Measurements from ENCODE around the gene SEC14L3.
"Not testable (repeated sequence)": the region's sequence is repeated elsewhere in the genome, so short reads cannot be mapped to it uniquely, and the experiment has no call there.

The SEC14L3 gene

DNA sequence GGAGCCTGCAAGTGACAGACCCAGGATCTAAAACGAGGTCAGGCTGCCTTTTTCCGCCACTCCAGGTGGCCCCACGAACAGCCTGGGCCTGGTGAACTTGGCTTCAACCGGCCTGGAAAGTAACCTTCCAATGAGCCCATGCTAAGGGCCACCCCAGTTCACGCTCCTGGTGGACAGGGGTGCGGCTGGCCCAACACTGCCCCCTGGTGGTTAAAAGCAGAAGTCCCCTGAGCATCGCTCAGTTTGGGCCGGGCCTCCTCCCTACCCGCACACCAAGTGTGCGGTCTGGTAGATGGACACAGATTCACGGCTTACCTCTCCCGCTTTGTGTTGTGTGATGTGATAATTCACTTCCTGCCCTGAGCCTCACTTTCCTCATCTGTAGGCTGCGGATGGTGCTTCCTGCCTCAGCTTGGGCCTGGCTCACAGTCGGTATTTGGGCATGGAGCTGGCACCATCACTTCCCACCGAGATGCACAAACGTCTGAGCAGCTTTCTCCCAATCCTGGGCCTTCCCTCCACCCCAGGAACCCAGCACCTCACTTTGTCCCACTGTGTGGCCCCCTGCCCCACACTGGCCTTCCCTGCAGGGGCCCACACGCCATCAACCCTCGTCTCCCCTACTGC lies 13.7 kb upstream of the SEC14L3 start:
- DNase-seq: no peak

DNA sequence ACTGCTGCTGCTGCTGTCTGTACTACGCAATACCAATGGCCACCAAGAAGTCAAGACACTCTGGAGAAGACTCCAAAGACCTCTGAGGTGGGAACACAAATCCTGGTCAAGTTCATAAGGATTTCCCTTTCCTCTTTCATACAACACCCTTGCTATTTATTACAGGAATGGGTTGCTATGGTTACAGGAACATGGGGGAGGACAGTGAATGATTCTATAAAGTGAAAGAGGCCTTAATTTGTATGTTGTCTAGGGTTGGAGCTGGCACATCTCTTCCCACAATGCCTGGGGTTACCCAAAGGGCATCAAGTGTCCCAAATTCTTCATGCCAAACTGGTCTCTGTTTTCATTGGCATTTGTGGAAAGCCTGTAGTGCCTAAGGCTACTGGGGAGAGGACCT lies 11.4 kb upstream of the SEC14L3 start:
- DNase-seq: no peak

DNA sequence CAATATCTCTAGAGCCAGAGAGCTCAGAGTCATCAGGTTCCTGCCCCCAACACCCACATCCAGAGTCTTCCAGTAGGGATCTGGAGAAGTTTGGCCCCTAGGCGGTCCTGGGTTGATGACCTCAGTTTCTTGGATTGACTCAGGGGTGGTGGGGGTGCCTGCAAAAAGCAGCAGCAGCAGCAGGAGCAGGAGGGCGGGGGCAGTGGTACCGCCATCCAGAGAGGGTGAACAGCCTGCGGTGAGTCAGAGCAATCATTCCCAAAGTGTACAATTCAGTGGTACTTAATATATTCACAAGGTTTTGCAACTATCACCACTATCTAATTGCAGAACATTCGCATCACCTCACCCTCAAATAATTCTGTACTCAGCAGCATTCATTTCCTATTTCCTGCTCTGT lies 9.9 kb upstream of the SEC14L3 start:
- no peak for DNase-seq

DNA sequence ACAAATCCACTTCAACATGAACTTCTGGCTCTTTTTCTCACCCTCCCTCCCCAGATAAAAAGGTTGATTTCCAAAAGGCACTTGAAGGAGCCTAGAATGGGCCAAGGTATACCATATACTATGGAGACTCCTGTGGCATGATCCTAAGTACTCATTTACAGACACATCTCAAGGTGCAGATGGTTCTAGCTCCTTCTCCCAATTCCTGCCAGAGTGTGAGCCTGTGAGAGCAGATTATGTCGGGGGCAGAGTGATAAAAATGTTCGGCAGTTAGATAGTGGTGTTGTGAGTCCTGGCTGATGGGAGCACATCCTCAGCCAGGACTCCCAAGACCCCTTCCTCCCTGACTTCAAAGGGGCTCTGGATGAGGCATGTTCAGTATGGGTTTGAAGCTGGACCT lies 8.2 kb upstream of the SEC14L3 start:
- DNase-seq: no peak

DNA sequence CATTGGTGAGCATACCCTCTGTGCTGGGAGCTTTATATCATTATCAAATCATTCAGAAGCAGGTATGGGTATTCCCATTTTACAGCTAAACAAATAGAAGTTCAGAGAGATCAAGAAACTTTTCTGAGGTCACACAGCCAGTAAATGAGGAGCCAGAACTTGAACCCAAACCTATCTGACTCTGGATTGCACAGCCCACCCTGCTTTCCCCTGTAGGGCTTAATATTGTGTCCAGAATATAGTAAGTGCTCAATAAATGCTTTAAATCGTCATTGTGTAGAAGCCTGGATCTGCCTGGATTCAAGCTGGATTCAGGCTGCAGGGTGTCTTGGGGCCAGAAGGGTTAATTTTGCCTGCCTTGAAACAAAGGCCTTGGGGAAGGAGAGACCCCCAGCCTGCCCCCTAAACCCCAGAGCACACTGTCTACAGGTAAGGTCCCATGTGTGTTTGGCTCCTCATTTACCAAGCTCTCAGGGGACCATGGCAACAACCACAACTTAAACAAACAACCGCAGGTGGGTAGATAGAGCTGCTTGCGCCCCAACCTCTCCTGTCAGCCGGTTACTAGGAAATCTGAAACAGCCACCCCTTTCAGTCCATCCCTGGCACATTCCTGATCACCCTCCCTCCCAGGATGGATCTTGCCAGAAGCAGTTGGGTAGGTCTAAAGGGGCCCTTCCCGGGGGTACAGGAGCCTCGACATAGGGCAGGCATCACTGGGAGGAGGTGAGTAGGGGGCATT lies 3.0 kb upstream of the SEC14L3 start:
- peak; percentile 34 for DNase-seq

DNA sequence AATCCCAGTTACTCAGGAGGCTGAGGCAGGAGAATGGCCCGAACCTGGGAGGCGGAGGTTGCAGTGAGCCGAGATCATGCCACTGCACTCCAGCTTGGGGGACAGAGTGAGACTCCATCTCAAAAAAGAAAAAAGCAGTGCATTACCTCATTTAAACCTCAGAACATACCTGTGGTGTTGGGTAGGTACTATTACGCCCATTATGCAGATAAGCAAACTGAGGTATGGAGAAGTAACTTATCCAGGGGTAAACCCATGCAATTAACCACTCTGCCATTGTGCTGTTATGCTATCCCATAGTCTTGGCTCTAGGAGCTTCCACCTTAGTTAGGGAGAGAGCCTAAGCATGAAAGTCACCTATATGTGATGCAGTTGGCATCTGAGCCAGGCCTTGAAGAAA lies 2.3 kb upstream of the SEC14L3 start:
- no peak for DNase-seq

DNA sequence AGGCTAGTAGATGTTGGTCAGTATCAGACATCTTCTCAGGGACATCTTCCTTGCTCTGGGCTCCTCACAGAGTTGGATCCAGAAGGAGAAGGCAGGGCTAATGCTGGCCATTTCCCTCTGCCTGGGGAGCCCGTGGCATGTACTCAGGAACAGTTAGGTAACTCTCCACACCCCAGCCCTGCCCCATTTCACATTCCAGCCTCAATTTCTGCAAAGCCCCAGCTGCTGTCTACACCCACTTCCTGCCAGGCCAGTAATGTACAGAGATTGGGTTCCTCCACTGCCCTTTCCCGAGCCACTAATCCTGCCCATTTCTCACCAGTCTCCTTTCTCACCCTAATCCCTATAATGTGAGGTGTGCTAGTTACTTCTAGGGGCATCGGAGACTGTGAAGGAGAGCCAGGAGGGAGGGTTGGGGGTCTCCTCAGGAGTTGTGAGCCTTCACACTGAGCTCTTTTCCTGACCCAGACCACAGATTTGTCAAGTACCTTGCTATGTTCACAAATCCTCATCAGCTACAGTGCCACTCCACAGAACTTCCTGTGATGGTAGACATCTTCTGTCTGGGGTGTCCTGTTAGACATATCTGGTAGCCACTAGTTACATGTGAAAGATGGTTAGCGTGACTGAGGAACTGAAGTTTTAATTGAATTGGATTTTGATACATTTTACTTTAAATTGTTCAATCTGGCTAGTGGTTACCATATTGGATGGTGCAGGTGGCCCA lies 1.3 kb upstream of the SEC14L3 start:
- no peak for DNase-seq

DNA sequence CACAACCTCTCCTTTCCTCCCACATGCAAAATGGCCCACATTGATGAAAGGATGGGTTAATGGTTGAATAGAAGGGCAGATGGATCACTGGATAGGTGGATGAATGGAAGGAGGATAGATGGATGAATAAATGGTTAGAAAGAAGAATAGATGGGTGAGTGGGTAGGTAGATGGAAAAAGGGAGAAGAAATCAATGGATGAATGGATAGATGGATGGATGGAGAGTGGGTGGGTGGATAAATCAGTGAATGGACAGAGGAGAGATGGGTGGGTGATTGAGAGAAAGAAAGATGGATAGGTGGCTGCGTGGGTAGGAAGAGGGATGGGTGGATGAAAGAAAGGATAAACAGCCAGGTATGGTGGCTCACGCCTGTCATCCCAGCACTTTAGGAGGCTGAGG lies 1.2 kb downstream of the SEC14L3 start:
- DNase-seq: no peak

DNA sequence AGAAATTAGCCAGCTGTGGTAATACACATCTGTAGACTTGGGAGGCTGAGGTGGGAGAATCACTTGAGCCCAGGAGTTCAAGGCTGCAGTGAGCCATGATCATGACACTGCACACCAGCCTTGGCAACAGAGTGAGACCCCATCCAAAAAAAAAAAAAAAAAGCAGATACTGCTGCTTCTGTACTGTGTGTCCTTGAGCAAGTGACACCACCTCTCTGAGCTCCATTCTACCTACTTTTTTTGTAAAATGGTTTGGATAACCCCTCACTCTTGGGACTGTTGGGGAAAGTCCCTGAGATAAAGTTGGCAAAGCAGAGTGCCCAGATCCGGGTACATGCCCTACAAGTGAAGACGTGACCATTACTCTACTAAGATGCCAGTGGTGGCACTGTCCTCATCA lies 2.7 kb downstream of the SEC14L3 start:
- no peak for DNase-seq

DNA sequence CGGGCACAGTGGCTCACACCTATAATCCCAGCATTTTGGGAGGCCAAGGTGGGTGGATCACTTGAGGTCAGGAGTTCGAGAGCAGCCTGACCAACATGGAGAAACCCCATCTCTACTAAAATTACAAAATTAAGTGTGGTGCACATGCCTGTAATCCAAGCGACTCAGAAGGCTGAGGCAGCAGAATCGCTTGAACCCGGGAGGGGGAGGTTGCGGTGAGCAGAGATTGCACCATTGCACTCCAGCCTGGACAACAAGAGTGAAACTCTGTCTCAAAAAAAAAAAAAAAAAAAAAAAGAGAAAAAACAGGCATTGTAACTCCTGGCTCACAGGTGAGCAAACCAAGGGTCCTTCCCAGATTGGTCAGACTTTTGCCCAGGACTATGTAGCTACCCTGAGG lies 11.3 kb downstream of the SEC14L3 start:
- DNase-seq: not testable (repeated sequence)

DNA sequence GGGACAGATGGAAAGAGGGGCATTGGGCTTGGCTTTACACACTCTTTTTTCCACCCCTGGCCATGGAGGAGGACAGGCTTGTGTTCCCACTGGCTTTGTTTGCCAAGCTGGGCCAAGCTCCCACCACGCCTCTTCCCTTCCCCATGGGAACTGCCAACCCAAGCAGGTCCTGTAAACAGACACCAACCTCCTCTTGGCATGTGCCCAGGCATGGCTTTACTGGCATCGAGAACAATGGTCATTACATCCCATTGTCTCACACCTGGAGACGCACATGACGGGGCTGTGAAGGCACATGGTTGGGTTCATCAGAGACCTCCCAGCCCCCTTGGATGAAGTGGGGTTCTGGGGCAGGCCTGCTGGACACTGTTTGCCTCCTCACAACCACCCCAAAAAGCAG lies 11.7 kb downstream of the SEC14L3 start:
- DNase-seq: no peak

DNA sequence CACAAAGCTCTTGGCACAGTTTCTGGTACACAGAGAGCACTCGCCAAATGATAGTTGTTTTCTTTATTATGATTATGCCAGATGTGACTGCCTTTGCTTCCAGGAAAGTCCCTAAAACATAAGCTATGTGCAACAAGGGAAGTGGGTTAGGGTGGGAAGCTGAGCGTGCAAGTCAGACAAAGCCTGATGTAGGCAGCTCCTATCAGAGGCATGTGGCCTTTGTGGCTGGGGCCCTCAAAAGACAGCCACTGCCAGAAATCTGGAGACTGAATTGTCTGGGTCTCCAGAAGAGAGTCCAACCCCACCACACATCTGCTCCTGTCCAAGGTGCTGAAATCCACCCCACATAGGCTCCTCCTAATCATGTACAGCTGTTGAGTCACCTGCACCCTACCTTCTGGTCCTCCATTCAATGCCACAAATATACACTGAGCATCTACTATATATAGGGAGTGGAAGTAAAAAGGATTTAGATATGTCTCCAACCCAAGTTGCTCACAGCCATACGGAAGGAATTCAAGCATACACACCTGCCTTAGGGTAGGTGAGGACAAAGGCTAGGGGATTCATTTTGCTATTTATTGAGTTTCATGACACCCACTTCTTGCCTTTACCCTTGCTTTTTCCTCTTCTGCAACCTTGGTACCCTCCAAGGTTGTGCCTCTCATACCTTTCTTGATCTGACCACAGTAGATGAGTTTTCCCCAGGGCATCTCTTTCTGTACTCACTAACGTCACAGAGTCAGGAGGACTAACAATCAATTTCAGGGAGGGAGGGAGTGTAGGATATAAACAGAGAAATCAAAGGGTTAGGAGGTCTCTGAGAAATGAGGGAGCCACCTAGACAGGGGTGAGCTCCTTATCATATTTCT lies 12.4 kb downstream of the SEC14L3 start:
- DNase-seq: no peak

DNA sequence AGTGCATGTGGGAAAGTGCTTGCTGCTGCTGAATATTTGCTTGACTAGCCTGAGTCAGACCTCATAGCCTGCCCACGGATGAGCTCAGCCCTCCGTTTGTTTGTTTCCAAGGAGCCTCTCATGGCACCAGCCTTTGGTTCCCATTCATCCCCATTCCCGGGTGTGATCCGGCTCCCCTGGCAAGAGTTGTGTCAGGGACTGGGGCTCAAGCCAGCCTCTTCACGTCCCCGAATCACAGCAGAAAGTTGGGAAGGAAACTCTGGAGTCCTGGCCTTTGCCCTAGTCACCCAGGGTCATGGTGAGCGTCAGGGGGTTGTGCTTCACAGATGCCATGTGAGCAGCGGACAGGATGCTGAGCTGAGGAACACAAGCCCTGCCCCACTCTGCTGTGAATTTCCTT lies 13.8 kb downstream of the SEC14L3 start:
- DNase-seq: no peak

DNA sequence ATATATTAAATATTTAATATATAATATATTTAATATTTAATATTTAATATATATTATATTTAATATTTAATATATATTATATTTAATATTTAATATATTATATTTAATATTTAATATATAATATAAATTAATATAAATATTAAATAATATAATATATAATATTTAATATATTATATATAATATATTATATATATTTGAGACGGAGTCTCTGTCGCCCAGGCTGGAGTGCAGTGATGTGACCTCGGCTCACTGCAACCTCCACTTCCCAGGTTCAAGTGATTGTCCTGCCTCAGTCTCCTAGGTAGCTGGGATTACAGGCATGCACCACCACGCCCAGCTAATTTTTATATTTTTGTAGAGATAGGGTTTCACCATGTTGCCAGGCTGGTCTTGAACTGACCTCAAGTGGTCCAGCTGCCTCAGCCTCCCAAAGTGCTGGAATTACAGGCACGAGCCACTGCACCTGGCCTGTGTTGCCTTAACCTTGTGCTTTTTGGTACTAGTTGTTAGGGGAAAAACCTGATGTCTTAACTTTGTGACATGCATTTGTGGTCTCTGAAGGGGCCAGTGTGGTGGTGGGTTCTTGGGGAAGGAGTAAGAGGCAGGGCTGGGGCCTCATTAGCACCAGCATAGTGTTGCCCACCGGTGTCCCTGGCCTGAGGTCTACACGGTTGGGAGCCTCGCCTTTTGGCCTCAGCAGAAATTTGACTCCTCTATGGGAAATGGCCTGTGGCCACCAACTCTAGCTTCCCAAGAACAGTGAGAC lies 16.6 kb downstream of the SEC14L3 start:
- no peak for DNase-seq

DNA sequence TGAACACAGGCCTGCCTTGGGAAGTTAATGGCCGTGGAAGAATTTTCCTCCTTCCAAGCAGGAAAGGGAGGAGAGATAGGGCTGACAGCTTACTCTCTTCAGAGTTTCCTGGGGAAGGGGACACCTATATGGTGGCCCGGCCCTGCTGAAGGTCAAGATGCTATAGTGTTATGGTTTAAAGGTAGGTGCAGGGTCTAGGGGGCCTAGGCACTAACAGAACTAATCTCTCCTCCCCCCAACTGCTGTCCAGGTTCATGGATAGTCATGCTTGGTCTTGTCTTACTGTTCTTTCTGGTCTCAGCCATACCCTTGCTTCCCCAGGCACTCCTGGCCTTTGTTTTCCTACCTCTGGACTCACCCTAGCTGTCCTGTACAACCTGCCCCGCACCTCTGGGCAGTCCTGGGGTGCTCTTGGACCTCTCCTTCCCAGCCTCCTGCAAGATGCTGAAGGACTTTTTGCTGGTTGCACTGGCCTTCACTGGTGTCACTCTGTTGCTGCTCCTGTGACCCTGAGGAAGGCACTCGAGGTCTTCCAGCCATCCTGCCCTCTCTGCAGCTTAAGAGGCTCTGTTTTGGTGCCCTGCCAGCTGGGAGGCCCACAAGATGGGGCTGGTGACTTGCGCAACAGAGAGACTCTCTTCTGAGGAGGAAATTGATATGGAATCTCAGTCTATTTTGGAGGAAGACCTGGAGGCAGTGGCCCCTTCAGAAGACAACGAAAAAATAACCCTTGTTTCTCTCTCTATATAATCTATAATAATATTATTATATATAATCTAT lies 17.9 kb downstream of the SEC14L3 start:
- no peak for DNase-seq

DNA sequence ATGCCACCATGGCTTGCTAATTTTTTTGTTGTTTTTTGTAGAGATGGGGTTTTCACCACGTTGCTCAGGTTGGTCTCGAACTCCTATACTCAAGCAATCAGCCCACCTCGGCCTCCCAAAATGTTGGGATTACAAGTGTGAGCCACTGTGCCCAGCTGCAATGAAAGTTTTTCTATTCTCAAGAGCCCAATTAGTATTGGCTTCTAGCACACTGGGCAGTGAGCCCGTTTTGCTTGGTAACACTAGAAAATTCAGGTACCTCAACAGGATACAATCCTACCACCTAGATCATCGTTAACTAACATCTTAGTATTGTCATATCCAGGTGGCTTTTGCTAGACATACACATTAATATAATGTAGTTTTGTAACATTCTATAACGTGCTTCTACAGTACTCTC lies 19.0 kb downstream of the SEC14L3 start:
- DNase-seq: no peak

DNA sequence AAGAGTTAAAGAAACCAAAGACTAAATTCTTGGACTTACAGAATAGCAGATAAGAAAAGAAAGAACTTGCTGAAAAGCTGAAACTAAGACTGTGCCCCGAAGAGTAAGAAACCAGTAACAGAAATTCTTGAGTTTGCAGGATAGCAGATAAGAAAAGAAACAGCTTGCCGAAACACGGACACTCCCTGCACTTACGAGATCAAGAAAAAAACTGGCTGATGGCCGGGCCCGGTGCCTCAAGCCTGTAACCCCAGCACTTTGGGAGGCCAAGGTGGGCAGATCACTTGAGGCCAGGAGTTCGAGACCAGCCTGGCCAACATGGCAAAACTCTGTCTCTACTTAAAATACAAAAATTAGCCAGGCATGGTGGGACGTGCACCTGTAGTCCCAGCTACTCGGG lies 20.3 kb downstream of the SEC14L3 start:
- DNase-seq: not testable (repeated sequence)

DNA sequence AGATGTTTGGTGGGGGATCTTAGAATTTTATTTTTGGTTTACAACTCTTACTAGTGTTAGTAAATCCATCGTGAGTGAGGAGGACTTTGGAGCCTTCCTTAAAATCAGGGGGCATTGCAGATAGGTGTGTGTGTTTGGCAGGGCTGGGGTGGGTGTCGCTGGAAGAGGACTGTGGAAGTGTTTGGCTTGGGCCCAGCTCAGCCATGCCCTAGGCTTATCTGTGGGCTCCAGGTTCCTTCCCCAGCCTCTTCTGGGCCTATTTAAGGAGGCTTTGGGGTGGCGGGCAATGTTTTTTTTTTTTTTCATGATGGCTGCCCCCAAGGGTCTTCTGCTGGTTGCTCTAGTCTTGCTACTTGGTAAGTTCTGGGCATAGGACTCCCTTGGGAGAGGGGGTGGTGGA lies 24.2 kb downstream of the SEC14L3 start:
- no peak for DNase-seq

DNA sequence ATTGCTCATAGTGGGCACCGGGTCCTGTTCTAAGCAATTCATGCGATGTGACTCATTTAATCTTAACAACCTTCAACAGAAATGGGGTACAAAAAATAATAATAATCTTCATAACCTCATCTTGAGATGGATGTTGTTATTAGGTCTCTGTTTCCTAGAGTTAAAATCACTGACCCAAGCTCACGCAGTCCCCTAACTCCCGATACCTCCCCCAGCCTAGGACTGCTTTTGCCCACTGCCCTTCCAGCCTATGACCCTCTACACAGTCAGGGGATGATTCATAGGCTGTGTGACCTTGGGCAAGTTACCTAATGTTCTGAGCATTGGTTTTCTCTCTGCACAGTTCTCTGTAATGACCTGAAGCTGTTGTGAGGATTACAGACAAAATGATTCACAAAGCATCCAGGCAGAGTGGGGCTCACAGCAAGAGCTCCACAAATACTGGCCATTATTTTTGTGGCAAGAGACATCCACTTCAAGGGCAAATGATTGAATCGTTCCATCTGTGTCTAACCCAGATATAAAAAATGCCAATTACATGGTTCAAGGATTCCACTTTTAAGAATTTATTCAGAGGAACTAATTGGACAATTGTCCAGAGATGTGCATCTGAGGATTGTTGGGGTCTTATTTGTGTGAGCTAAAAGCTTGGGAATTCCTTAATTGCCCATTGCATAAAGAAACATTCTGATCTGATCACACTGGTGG lies 26.2 kb downstream of the SEC14L3 start:
- DNase-seq: no peak

DNA sequence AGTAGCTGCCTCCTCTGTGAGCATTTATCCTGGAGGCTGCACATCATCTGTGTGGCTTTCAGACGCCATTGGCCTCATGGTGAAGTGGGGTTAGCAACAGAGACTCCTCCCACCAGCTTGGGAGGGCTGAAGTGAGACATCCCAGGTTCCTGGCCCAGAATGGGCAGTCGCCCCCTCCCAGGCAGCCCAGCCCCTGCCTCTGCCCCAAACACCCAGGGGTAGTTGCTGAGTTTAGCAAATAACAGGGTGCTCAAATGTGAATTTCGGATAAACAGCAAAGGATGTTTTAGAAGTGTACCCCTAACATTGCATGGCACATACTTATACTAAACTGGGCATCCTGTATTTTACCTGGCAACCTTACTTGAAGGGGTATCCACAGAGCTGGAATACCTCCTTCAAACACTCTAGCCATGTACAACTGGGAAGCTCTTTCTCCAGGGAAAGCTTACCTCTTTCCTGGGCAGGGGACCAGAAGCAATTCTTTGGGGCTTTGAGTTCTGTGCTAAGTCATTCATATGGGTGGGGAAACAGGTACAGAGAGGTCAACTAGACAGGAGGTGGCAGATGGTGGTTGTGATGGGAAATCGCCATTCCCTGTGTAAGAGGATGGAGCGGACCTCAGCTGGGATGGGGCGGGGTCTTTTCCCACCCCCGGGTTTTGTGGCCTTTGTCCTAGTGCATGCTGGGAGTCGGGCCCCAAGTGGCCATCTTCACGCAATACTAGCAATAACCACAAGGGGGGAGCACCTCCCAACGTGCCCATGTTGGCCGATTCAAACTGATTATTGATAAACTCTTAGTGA lies 27.0 kb downstream of the SEC14L3 start:
- DNase-seq: peak; percentile 19

Measured in NCI-H510A (cell line).